Muscle of back (tissue), 11 donors: ENCODE results near the gene PAQR6. TPM values are rescaled to one million over a fixed set of nuclear protein-coding genes. Genes with fewer than 3 reads are reported as not detected.
A peak's percentile ranks its signal among the peaks of the same experiment; 100 is the strongest.
"Not testable (repeated sequence)": the region's sequence is repeated elsewhere in the genome, so short reads cannot be mapped to it uniquely, and the experiment has no call there.

ENCODE experiments used
- DNase-seq, 3 donors: peaks; one replicate each; pipeline versions ENCODE4 v3.0.0 to v3.0.0-alpha.2; 2013
- polyA plus RNA-seq, 10 donors: library from polyadenylated mRNA; unstranded; fragments of 120-200 nt; gene quantifications; one replicate each; pipeline ENCODE4 v1.2.1, GENCODE V29; 2013; ENCODE audit not compliant: insufficient read length in 10 of 10

The PAQR6 gene
- polyA plus RNA-seq, 10 donors: 2.1 to 6.7 (median 3.6) TPM

DNA sequence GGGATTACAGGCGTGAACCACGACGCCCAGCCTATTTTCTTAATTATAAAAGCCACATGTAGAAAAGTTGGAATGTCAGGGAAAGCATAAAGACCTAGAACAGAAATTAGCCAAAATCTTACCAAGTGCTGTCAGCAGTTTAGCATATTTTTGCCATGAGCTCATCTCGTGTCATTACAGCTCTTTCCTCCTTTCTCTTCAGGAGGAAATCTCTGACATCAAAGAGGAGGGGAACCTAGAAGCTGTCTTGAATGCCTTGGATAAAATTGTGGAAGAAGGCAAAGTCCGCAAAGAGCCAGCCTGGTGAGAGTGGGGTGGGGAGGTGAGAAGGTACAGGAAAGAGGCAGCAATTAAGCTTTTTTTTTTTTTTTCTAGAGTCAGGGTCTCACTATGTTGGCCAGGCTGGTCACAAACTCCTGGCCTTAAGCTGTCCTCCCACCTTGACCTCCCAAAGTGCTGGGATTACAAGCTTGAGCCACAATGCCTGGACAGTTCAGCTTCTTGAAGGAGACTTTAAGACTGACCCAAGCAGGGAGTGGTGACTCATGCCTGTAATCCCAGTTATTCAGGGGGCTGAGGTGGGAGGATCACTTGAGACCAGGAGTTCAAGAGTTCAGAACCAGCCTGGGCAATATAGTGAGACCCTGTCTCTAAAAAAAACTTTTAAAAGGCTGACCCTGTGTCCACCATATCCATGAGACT lies 14.3 kb downstream of the PAQR6 start:
- DNase-seq: peak in 1 of 3 donors; percentile 72

DNA sequence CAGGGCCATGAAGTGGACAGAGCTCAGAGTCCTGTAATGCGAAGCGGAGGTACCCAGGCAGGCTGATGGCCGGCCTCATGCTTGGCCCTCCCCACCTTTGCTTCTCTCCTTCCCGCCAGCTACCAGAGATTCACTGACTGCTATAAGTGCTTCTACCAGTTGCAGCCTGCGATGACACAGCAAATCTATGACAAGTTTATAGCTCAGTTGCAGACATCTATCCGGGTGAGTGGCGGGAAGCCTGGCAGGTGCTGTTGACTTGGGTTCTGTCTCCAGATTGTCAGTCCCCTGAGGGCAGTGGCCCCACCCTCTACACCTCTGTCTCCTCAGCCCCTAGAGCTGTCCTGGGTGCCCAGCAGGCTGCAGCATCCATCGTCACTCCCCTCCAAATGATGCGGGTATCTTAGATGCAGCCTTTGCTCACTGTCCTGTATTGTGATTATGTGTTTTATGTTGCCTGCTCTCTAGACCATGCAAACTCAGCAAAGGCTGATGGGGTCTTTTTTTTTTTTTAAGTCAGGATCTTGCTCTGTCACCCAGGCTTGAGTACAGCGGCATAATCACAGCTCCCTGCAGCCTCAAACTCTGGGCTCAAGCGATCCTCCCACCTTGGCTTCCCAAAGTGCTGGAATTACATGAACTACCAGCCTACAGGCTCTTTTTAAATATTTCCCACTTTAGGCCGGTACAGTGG lies 15.5 kb downstream of the PAQR6 start:
- DNase-seq: no peak

DNA sequence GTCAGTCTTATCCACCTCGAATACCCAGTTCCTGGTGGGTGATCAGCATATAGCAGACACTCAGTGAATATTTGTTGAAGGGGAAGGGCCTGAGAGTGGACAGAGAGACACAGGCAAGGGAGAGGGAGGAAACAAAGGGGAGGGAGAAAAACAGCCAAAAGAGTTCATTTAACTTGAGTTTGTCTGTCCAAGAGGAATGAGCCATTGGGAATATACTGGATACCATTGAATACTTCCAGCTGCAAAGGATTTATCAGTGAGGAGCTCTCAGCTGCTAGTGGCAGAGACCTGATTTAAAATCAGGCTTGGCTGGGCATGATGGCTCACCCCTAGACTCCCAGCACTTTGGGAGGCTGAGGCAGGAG lies 17.4 kb downstream of the PAQR6 start:
- peak; percentile 51 to 81 (median 55) for DNase-seq

DNA sequence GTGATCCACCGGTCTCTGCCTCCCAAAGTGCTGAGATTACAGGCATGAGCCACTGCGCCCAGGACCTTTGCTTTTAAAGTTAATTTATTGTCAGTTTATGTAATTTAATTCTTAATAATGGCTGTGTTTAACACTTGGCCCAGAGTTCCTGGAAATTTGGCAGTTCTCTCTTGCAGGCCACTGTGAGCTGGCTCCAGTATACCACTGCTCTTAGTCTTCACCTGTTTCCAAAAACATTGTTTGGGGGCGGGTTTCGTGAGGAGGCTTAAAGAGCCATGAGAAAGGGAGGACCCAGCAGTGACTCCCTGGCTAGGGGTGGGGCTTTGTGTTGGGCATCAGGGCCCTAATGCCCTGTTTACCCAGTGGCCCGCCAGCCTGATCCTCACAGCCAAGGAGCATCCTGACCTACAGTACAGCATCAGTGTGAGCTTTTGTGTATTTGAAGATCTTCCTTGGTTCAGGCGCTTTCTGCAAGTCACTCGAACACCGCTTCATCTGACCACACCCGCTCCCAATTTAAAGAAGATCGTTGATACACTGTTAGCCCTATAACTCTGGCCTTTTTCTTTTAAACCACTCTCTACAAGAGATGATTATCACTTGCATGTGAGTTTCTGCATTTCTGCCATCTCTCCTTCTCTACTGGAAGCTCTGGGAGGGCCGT lies 17.9 kb downstream of the PAQR6 start:
- DNase-seq: peak in 1 of 3 donors; percentile 41

DNA sequence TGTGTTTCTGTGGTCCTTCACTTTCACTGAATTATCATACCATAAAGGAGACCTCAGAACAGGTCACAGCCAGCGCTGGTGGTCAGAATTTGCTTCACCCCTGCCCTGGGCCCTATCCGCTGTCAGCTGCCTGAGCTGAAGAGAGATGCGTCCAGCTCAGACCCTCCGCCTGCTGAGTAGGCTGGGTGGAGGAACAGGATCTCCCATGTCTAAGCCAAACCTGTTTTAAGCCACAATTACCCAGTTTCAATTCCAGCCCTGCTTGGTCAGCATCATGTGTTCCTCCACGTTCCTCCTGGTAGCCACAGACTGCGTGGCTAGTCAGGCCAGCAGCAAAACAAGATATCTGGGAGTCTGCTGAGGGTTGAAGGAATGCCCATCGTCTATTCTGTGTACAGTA lies 19.4 kb downstream of the PAQR6 start:
- no peak for DNase-seq

- no peak for DNase-seq
Observed at GRCh38 chr1:156226782-156227181, 21.1 kb downstream of the PAQR6 start.

DNA sequence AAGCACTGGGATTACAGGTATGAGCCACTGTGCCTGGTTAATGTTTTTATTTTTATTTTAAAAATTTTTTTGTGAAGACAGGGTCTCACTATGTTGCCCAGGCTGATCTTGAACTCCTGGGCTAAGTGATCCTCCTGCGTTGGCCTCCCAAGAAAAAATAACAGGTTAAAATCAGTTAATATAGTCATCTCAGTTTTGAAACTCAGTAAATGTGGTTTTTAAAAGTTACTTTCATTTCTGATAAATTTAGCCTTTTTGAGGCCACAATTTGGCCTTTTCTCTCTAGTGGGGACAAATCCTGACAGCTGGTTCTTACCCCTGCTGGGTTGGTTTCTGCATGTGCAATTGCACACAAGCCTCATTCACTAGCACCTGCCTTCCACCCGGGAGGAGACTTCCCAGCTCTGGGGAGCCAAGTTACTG lies 21.7 kb downstream of the PAQR6 start:
- DNase-seq: no peak

GRCh38 chr1:156225677-156226014 lies 22.2 kb downstream of the PAQR6 start:
- no peak for DNase-seq

GRCh38 chr1:156221986-156222692 lies 25.7 kb downstream of the PAQR6 start:
- DNase-seq: no peak

DNA sequence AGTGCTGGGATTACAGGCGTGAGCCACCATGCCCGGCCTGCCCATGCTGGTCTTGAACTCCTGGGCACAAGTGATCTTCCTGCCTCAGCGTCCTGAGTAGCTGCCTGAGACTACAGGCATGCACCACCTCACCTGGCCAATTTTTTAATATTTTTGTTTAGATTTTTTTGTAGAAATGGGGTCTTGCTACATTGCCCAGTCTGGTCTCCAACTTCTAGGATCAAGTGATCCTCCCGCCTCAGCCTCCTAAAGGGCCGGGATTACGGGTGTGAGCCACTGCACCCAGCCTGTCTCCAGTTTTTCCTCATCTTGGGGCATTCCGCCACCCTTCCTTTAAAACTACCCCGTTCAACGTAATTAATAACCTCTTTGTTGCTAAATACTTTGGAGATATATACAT lies 27.6 kb downstream of the PAQR6 start:
- no peak for DNase-seq

GRCh38 chr1:156217871-156218270 lies 30.0 kb downstream of the PAQR6 start:
- no peak for DNase-seq

- DNase-seq: not testable (repeated sequence)
Observed at GRCh38 chr1:156216361-156217086, 31.3 kb downstream of the PAQR6 start.

- DNase-seq: no peak
Observed at GRCh38 chr1:156214024-156214748, 33.7 kb downstream of the PAQR6 start.

- DNase-seq: no peak
Observed at GRCh38 chr1:156213644-156213966, 34.3 kb downstream of the PAQR6 start.

- peak; percentile 96 to 99 (median 97) for DNase-seq
Observed at GRCh38 chr1:156212833-156213643, 34.8 kb downstream of the PAQR6 start, which contains the start of gene PMF1. TSS of gene PMF1 (plus strand) at chr1:156213007. CDS start at chr1:156213016, 9 bp downstream.

DNA sequence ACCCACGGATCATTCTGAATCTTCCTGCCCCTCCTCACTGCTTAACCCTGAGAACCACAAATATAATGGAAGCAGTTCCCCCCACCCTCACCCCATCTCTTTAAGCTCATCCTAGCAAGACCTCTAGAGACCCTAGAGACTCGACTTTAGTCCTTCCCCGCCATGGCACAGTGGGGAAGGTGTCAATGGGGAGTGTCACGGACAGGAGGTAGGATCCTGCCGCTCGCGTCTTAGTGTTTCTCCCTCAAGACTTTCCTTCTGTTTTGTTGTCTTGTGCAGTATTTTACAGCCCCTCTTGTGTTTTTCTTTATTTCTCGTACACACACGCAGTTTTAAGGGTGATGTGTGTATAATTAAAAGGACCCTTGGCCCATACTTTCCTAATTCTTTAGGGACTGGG lies 35.7 kb downstream of the PAQR6 start:
- DNase-seq: no peak

- DNase-seq: no peak
Observed at GRCh38 chr1:156211243-156211642, 36.6 kb downstream of the PAQR6 start.

DNA sequence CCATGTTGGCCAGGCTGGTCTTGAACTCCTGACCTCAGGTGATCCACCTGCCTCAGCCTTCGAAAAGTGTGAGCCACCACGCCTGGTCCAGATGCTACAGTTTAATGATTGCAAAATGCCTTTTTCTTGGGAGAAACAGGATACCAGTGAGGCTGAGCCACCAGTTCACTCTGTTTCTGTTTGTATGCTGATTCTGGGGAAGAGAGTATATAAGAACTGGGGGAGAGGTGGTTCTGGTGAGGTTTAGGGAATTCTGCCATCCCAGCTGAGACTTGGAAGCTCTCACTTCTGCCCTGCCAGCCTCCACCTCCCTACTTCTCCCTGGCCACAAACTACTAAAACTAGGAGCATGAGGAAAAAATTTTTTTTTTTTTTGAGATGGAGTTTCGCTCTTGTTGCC lies 43.2 kb downstream of the PAQR6 start:
- DNase-seq: no peak

DNA sequence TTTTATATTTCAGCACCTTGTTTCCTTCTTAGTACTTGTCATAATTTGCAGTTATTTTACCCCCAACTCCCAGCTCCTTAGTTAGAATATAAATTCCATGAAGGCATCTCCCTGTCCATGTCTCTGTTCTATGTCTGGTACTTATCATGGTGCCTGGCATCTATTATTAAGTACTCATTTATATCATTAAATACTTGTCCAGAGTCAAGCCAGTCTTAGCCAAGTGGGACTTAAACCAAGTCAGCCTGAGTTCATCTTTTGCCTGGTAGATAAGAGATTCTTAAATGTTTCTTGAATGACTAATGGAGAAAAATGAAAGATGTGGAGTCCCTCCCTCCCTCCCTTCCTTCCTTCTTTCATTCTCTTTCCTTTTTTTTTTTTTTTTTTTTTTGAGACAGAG lies 44.5 kb downstream of the PAQR6 start:
- DNase-seq: no peak

GRCh38 chr1:156200044-156200443 lies 47.8 kb downstream of the PAQR6 start:
- DNase-seq: no peak
